Heart left ventricle (tissue), 16 donors: ENCODE data around the gene C2orf76. TPM values are rescaled to one million over a fixed set of nuclear protein-coding genes. Genes with fewer than 3 reads are reported as not detected.

Experiments
- ATAC-seq, 4 donors: fragments of 200-7000 bp; cut with Tn5 transposase; one replicate each; pipeline ENCODE4 v1.9.1; 2020 to 2022; ENCODE audit warnings: moderate library complexity in 4 of 4, mild to moderate bottlenecking in 3 of 4, moderate number of reproducible peaks in 1 of 4
- DNase-seq, 5 donors: peaks; one replicate each; pipeline ENCODE4 v3.0.0-alpha.2; 2020
- H3K27ac ChIP-seq, 12 donors: fragments of 200-600 bp; sonication (generic) in 4 of 12; one replicate each; pipeline versions ENCODE4 v1.5.0 to v1.8.0; 2016 to 2022; ENCODE audit warnings: mild to moderate bottlenecking in 2 of 12
- H3K27me3 ChIP-seq, 9 donors: fragments of 200-600 bp; sonication (generic) in 2 of 9; one replicate each; pipeline versions ENCODE4 v1.5.1 to v1.8.0; 2016 to 2022; ENCODE audit warnings: mild to moderate bottlenecking in 3 of 9
- H3K36me3 ChIP-seq, 9 donors: fragments of 200-600 bp; sonication (generic) in 2 of 9; one replicate each; pipeline versions ENCODE4 v1.5.0 to v1.8.0; 2018 to 2022; ENCODE audit warnings: mild to moderate bottlenecking in 2 of 9
- H3K4me1 ChIP-seq, 12 donors: fragments of 200-600 bp; sonication (generic) in 4 of 12; one replicate each; pipeline versions ENCODE4 v1.5.0 to v1.8.0; 2016 to 2022; ENCODE audit warnings: mild to moderate bottlenecking in 3 of 12
- H3K4me3 ChIP-seq, 12 donors: fragments of 200-600 bp; sonication (generic) in 4 of 12; one replicate each; pipeline versions ENCODE4 v1.5.0 to v1.8.0; 2017 to 2022; ENCODE audit warnings: mild to moderate bottlenecking in 9 of 12, moderate library complexity in 4 of 12
- H3K9me3 ChIP-seq, 12 donors: fragments of 200-600 bp; sonication (generic) in 4 of 12; one replicate each; pipeline versions ENCODE4 v1.5.0 to v1.8.0; 2016 to 2022; ENCODE audit warnings: mild to moderate bottlenecking in 1 of 12
- POLR2A ChIP-seq, 2 donors: fragments of 450-650 bp; IDR thresholded peaks; one replicate each; pipeline ENCODE4 v1.6.1; 2017; ENCODE audit warnings: antibody characterized with exemption in 2 of 2, mild to moderate bottlenecking in 2 of 2, moderate library complexity in 2 of 2
- WGBS, 4 donors: extraction: QIAGEN DNeasy Blood & Tissue Kit in 2 of 4; methylation state at CpG; one replicate each; pipeline versions ENCODE4 v1.1.5 to v1.1.7; 2013 to 2018; 5-methylcytosine and 5-hydroxymethylcytosine counted together
- intact Hi-C, 10 donors: fragments of 100-400 bp; cut with DNase I; formaldehyde crosslinking; loops; one replicate each; pipeline versions ENCODE4 v1.11.1 to v1.14.2; 2022
- polyA plus RNA-seq, 2 donors: library from polyadenylated mRNA; stranded (reverse); fragments of 200-250 nt; gene quantifications; one replicate each; pipeline ENCODE4 v1.2.3, GENCODE V29; 2013
- total RNA-seq, 9 donors: library from RNA; depleted of rRNA in 2 of 9; stranded (reverse); fragments of >200 nt in 2 of 9; fragmentation: NEBNext Ultra II Directional in 3 of 9; extraction: Animal tissue kit (Norgen Biotek cat#: 25700) in 3 of 9; gene quantifications; one replicate each; pipeline versions ENCODE4 v1.1.0 to v1.2.4, GENCODE V29; 2016 to 2023
- TF ChIP-seq, protein P1 (sequence below), 12 donors: fragments of 200-600 bp; sonication (generic) in 4 of 12; IDR thresholded peaks; one replicate each; pipeline versions ENCODE4 v1.5.0 to v1.8.0; 2018 to 2022; ENCODE audit warnings: antibody characterized with exemption in 12 of 12, mild to moderate bottlenecking in 5 of 12
- donor health status: ischemic (EF 13 %, LVEDD 7.1; RV severe dilation, severe dysfunction).
- donor health status: healthy with polysubstance abuse.
- donor health status: DM: no; HTN: yes; CAD: no.
- donor health status: DM: no; HTN: no; CAD: no.
- donor health status: ischemic (EF 25% LVEDD 6.9; RV normal size, moderate dysfunction).
- donor health status: ischemic (EF 25% LVEDD 5.7; RV mildly dilated, moderate dysfunction).
- donor health status: healthy.
- donor health status: DM: yes; HTN: yes; CAD: no.
- donor health status: ischemic (EF 35%, LVEDD 5.7; RV mildly dilated, moderate dysfunction).
- donor health status: nonischemic (EF 11% LVEDD 7.7; RV severe dilation, severe dysfunction).
- donor health status: DM: yes; HTN: yes; CAD: no.
- donor health status: PGD.
- donor health status: ischemic (EF 29% LVEDD 5.4; RV normal size, mild dysfunction).
- donor health status: nonischemic (EF 23%, LVEDD 6.1; RV moderate dilation, normal function).

The C2orf76 gene
- total and polyA plus RNA-seq, 11 donors: 1.7 to 13.8 (median 9.0) TPM

DNA sequence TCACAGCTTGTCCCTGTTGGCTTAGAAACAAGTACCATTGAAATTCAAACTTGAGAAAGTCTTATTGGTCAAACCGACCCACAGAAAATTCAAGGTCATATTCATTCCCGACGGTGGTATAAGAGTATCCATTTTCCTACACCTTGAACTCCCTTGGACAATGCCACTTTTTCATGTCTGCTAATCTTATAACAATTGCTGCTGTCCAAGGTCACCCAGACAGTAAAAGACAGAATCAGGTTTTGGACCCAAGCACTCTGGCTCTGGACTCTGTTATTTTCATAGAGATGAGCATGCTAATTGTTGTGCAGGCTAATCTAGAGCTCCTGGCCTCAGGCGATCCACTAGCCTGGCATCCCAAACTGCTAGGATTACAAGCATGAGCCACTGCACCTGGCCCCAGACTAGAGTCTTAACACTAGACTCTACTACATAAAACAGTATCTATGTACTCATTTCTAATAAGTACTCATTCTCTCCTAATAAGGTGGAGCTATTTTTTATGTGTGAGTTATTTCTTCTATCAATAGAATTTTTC lies 57.8 kb downstream of the C2orf76 start:
- 63 to 76% (median 75%) methylated on average over 4 of the region's 4 CpGs for WGBS, 4 donors
- DNase-seq (no peak), ATAC-seq (no peak)
- Histone ChIP-seq H3K4me1 (peaks cover 0 to 25% (median 6%) of the 10 kb centered on the region in 12 donors), H3K9me3 (no peaks in the 10 kb centered on the region), H3K36me3 (peaks cover 0 to 4% (median 0%) of the 10 kb centered on the region in 9 donors), H3K27me3 (no peaks in the 10 kb centered on the region), H3K27ac (peak overlapping the region in 1 of 12 donors; percentile 10), H3K4me3 (no peak overlapping the region)
- no peak for TF ChIP-seq POLR2A (IDR thresholded peaks at IDR 0.05)
- TF ChIP-seq, protein P1, sequence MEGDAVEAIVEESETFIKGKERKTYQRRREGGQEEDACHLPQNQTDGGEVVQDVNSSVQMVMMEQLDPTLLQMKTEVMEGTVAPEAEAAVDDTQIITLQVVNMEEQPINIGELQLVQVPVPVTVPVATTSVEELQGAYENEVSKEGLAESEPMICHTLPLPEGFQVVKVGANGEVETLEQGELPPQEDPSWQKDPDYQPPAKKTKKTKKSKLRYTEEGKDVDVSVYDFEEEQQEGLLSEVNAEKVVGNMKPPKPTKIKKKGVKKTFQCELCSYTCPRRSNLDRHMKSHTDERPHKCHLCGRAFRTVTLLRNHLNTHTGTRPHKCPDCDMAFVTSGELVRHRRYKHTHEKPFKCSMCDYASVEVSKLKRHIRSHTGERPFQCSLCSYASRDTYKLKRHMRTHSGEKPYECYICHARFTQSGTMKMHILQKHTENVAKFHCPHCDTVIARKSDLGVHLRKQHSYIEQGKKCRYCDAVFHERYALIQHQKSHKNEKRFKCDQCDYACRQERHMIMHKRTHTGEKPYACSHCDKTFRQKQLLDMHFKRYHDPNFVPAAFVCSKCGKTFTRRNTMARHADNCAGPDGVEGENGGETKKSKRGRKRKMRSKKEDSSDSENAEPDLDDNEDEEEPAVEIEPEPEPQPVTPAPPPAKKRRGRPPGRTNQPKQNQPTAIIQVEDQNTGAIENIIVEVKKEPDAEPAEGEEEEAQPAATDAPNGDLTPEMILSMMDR (IDR thresholded peaks at IDR 0.05): no peak
- intact Hi-C loops: loop anchor here in 1 of 10 donors (5.0 kb wide), 2 partner anchors 87 to 168 kb away; partner anchors contain the start of gene STEAP3

DNA sequence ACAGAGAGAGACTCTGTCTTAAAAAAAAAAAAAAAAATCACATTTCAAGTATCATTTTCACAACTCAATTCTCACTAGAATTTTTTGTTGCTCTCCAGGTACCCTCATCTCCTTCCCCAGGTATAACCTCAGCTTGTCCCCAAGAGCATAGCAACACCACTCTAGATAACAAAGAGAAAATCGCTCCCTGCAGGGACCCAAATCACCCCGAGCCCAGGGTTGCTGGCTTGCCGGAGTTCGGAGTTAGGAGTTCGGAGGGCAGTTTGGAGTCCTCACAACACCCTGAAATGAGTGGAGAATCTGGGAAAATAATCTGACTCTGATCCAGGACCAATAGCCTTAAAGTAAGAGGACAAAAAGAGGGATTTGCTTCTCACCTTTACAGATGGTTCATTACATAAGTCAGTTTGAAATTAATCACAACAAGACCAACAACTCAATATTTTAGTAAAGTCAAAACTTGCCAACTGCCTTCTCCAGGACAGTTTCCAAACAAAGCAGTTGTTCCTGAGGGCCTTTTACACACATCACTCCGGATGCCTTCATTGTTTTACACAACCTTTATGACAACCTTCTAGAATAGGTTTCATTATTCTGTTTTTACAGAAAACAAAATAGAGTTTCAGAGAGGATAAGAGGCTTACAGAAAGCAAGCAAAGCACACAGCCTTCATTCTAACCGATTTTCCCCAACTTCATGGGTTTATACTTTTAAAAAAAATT lies 59.1 kb downstream of the C2orf76 start:
- TF ChIP-seq, protein P1 (IDR thresholded peaks at IDR 0.05): no peak
- no peak for TF ChIP-seq POLR2A (IDR thresholded peaks at IDR 0.05)
- peaks cover 0 to 4% (median 0%) of the 10 kb centered on the region in 9 donors for H3K36me3 ChIP-seq
- peaks cover 0 to 24% (median 6%) of the 10 kb centered on the region in 12 donors for H3K4me1 ChIP-seq
- no peak overlapping the region for H3K4me3 ChIP-seq
- no peaks in the 10 kb centered on the region for H3K9me3 ChIP-seq
- WGBS, 4 donors: 89 to 92% (median 90%) methylated on average over 7 of the region's 7 CpGs
- ATAC-seq (no peak), DNase-seq (no peak)
- H3K27ac ChIP-seq: peak overlapping the region in 5 of 12 donors; percentile 72 to 85 (median 80)
- intact Hi-C loops: loop anchor here in 1 of 10 donors (5.0 kb wide), 2 partner anchors 85 to 170 kb away; partner anchors contain the start of gene STEAP3
- no peaks in the 10 kb centered on the region for H3K27me3 ChIP-seq

DNA sequence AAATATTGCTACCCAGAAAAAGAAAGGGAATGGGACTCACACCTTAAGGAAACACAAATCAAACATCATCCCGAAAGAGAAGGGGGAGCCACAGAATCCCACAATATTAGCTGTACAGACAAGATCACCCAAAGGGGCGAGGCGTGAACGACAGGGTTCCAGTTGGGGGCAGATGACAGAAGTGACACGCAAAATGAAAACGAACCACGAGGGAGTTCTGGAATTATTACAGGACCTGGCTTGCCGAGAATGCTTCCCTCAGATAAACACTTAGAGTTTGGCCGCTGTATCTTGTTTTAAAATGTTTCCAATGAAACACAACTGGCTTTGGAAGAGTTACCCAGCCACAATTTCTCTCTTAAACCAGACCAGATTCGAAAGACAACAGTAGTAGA lies 60.4 kb downstream of the C2orf76 start:
- Histone ChIP-seq H3K27me3 (no peaks in the 10 kb centered on the region), H3K9me3 (no peaks in the 10 kb centered on the region), H3K4me3 (peak overlapping the region in 8 of 12 donors; percentile 12 to 48 (median 33)), H3K4me1 (peaks cover 0 to 24% (median 6%) of the 10 kb centered on the region in 12 donors), H3K27ac (peak overlapping the region; percentile 37 to 85 (median 72)), H3K36me3 (peaks cover 0 to 5% (median 0%) of the 10 kb centered on the region in 9 donors)
- no peak for TF ChIP-seq POLR2A (IDR thresholded peaks at IDR 0.05)
- TF ChIP-seq, protein P1 (IDR thresholded peaks at IDR 0.05): no peak
- ATAC-seq: peak; percentile 20 to 72 (median 54)
- DNase-seq: no peak
- intact Hi-C loops: loop anchor here in 1 of 10 donors (5.0 kb wide), 2 partner anchors 84 to 171 kb away; partner anchors contain the start of gene STEAP3
- 38 to 52% (median 46%) methylated on average over 10 of the region's 10 CpGs for WGBS, 4 donors
